PFSK-1 (cell line): ENCODE measurements around the gene PIGS.

ENCODE experiments used
- POLR2AphosphoS5 ChIP-seq: IDR thresholded peaks from 2 replicates; pipeline ENCODE4 v1.6.1; 2012; ENCODE audit warnings: low read depth, mild to moderate bottlenecking, control low read depth, low read length, moderate library complexity
- TAF1 ChIP-seq: IDR thresholded peaks from 2 replicates; pipeline ENCODE4 v1.6.1; 2012; ENCODE audit warnings: low read length, control low read depth, borderline replicate concordance; ENCODE audit not compliant: insufficient read depth

DNA sequence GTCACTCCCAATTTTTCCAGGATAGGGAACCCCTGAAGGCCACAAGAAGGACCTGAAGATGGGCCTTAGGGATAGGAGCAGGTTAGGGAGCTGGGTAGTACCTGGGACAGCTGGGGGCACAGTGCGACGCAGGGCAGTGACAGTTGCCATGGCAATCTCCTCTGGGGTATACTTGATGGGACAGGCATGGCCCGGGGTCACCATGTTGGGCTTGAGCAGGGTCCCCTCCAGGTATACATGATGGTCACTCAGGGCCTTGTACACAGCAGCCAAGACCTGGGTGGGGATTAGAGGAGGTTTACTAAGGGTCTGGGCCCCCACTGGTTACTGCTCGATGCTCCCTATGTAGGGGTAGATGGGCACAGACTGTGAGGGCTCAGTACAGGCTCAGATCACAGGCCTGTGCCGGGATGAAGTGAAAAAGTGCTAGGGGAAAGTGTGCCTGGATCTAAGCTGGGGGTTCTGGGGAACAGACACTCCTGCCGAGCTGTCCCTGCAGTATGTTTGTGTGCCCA lies 2.7 kb upstream of the PIGS start:
- TF ChIP-seq TAF1 (no peak), POLR2AphosphoS5 (no peak)
